B cell (primary cell): ENCODE measurements around the gene ZNF580.

Experiments used
- CTCF ChIP-seq: fragments of 200-600 bp; IDR thresholded peaks from one replicate; pipeline ENCODE4 v1.8.0; 2022; ENCODE audit warnings: antibody characterized with exemption, mild to moderate bottlenecking
- EZH2 ChIP-seq: IDR thresholded peaks from 2 replicates; pipeline ENCODE4 v1.6.1; 2012; ENCODE audit warnings: borderline replicate concordance, low read depth, mild to moderate bottlenecking, moderate library complexity, low read length; ENCODE audit not compliant: insufficient read depth, poor library complexity, severe bottlenecking

DNA sequence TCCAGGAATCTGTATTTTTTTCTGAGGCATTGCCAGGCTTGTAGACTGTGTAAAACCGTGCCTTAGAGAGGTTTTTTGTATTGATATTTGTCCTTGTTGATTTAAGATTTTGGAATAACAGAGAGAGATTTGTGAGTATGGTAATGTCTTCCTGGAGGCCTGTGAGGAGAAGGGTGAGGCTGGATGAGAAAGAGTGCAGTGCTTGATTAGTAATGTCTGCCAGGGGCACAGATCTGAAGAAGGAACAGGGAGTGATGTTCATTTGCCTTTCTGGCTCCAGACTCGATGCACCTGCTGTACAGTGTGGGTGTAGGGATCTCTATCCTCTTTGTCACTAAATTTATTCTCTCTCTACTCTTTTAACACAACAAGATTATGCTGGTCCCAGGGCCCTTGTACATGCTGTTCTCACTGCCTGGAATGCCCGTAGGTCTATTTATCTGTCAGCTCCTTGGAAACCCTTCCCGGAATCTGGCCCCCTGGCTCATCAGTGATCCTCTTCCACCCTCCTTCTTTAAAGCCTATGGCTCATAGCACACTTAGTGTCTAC is 45.7 kb upstream of the ZNF580 start:
- TF ChIP-seq EZH2 (no peak), CTCF (no peak)
